Endothelial cell of umbilical vein (primary cell): Measurements from ENCODE around the gene PSMB7. TPM values are rescaled to one million over a fixed set of nuclear protein-coding genes. Genes with fewer than 3 reads are reported as not detected.
A peak's percentile ranks its signal among the peaks of the same experiment; 100 is the strongest.

ENCODE experiments used
- BruUV-seq: library from RNA; stranded (reverse); fragments of 400-500 nt; replicated peaks from 2 replicates; lab custom pipeline; 2021; lab: Mats Ljungman, UMichigan
- CTCF ChIA-PET: fragments of 300-600, 350-600 bp; sonication (Branson Sonifier 250); formaldehyde crosslinking; loops from one replicate; lab custom pipeline; 2021; ENCODE audit warnings: antibody characterized with exemption, inconsistent platforms; lab: Charles Lee
- POLR2A ChIA-PET: fragments of 300-600, 350-600 bp; sonication (Branson Sonifier 250); formaldehyde crosslinking; loops from one replicate; lab custom pipeline; 2021; ENCODE audit warnings: antibody characterized with exemption, inconsistent platforms; lab: Charles Lee
- DNase-seq: peaks from one replicate; pipeline ENCODE4 v3.0.0-alpha.2; 2011; ENCODE audit warnings: low read depth, low spot score
- FAIRE-seq: peaks from 2 replicates; lab custom pipeline; 2011; peaks lifted over from hg19 to GRCh38; lab: Jason Lieb, UNC
- H2AFZ ChIP-seq: 2 replicates; pipeline ENCODE4 v1.6.0; 2012; ENCODE audit warnings: low read depth, low read length, control low read depth, inconsistent platforms
- H3K27ac ChIP-seq: 2 replicates; pipeline ENCODE4 v1.5.1; 2011; ENCODE audit warnings: low read depth, mild to moderate bottlenecking, control low read depth, low read length, moderate library complexity; ENCODE audit not compliant: insufficient read depth
- H3K27me3 ChIP-seq, 2 experiments: 2 replicates each; pipeline versions ENCODE4 v1.6.0 to v1.6.1; 2011; ENCODE audit warnings: low read length in 2 of 2, mixed read lengths in 1 of 2; ENCODE audit not compliant: control insufficient read depth in 2 of 2, insufficient read depth in 2 of 2
- H3K36me3 ChIP-seq, 2 experiments: 2 replicates in 1 of 2; 3 replicates in 1 of 2; pipeline ENCODE4 v1.5.1; 2011; ENCODE audit warnings: low read length in 2 of 2, mild to moderate bottlenecking in 1 of 2, moderate library complexity in 1 of 2; ENCODE audit not compliant: control insufficient read depth in 2 of 2, insufficient read depth in 2 of 2; ENCODE audit errors: extremely low read depth in 1 of 2
- H3K4me1 ChIP-seq: 3 replicates; pipeline ENCODE4 v1.5.1; 2011; ENCODE audit warnings: mild to moderate bottlenecking, low read length; ENCODE audit not compliant: control insufficient read depth, insufficient read depth; ENCODE audit errors: extremely low read depth
- H3K4me2 ChIP-seq: 2 replicates; pipeline ENCODE4 v1.6.1; 2011; ENCODE audit warnings: low read length, control low read depth, mixed read lengths; ENCODE audit not compliant: insufficient read depth
- H3K4me3 ChIP-seq, 3 experiments: fragments of 200-600 bp in 1 of 3; sonication (generic), shearing (Covaris generic) in 1 of 3; replicated peaks in 1 of 3; 2 replicates each; pipeline ENCODE4 v1.5.1; 2011 to 2016; ENCODE audit warnings: control low read depth in 3 of 3, low read length in 3 of 3, mild to moderate bottlenecking in 2 of 3, inconsistent platforms in 1 of 3, low read depth in 1 of 3, moderate library complexity in 1 of 3; ENCODE audit not compliant: insufficient read depth in 1 of 3
- H3K79me2 ChIP-seq: 2 replicates; pipeline ENCODE4 v1.6.0; 2012; ENCODE audit warnings: low read length, inconsistent platforms; ENCODE audit not compliant: control insufficient read depth, insufficient read depth
- H3K9ac ChIP-seq: replicated peaks from 2 replicates; pipeline ENCODE3; 2011; ENCODE audit warnings: low read length, control low read depth; ENCODE audit not compliant: insufficient read depth; ENCODE audit errors: extremely low read depth
- H3K9me1 ChIP-seq: replicated peaks from 3 replicates; pipeline ENCODE4 v1.6.0; 2011; ENCODE audit warnings: mild to moderate bottlenecking, low read length; ENCODE audit not compliant: control insufficient read depth, insufficient read depth; ENCODE audit errors: extremely low read depth
- H3K9me3 ChIP-seq: replicated peaks from 2 replicates; pipeline ENCODE4 v1.5.1; 2012; ENCODE audit warnings: low read length, inconsistent platforms; ENCODE audit not compliant: control insufficient read depth, insufficient read depth
- H4K20me1 ChIP-seq: replicated peaks from 2 replicates; pipeline ENCODE3; 2011; ENCODE audit warnings: mild to moderate bottlenecking, low read length; ENCODE audit not compliant: control insufficient read depth, insufficient read depth; ENCODE audit errors: extremely low read depth
- CTCF ChIP-seq, 2 donors: IDR thresholded peaks; 1 replicate in 1 of 2; 2 replicates in 1 of 2; pipeline ENCODE4 v1.5.1; 2011; ENCODE audit warnings: low read length in 2 of 2, mild to moderate bottlenecking in 2 of 2, moderate library complexity in 2 of 2, control low read depth in 1 of 2, inconsistent platforms in 1 of 2, low read depth in 1 of 2; ENCODE audit not compliant: insufficient read depth in 1 of 2; ENCODE audit errors: extremely low read depth in 1 of 2
- EZH2 ChIP-seq: IDR thresholded peaks from 2 replicates; pipeline ENCODE4 v1.6.1; 2012; ENCODE audit warnings: borderline replicate concordance, low read depth, mild to moderate bottlenecking, moderate library complexity, low read length, inconsistent platforms; ENCODE audit not compliant: severe bottlenecking
- FOS ChIP-seq: IDR thresholded peaks from 2 replicates; pipeline ENCODE4 v1.6.1; 2011; ENCODE audit warnings: mild to moderate bottlenecking, low read length, moderate library complexity, borderline replicate concordance; ENCODE audit not compliant: insufficient read depth
- GATA2 ChIP-seq: IDR thresholded peaks from 2 replicates; pipeline ENCODE4 v1.7.0; 2011; ENCODE audit warnings: low read depth, mild to moderate bottlenecking, moderate library complexity, mixed read lengths, low read length; ENCODE audit not compliant: insufficient read length, insufficient read depth
- JUN ChIP-seq: IDR thresholded peaks from 2 replicates; pipeline ENCODE4 v1.6.1; 2011; ENCODE audit warnings: borderline replicate concordance, low read depth; ENCODE audit not compliant: insufficient read length, insufficient read depth
- MYC ChIP-seq: IDR thresholded peaks from one replicate; pipeline ENCODE4 v1.6.1; 2011; ENCODE audit warnings: mild to moderate bottlenecking, low read depth, low read length
- POLR2A ChIP-seq: IDR thresholded peaks from 2 replicates; pipeline ENCODE4 v1.6.1; 2012; ENCODE audit warnings: low read depth, mild to moderate bottlenecking, control low read depth, low read length
- POLR2AphosphoS5 ChIP-seq: IDR thresholded peaks from 2 replicates; pipeline ENCODE4 v1.6.1; 2012; ENCODE audit warnings: low read depth, mild to moderate bottlenecking, control low read depth, low read length, moderate library complexity; ENCODE audit not compliant: insufficient read depth
- dilution Hi-C: fragments of 300-500 bp; cut with MboI; formaldehyde crosslinking; loops from one replicate; pipeline ENCODE4 v1.15.0; 2019; ENCODE audit warnings: low sequenced_read_pairs; ENCODE audit not compliant: extremely low pct_ligation_motif_present
- intact Hi-C: fragments of 100-400 bp; cut with micrococcal nuclease; formaldehyde crosslinking; loops from one replicate; pipeline ENCODE4 v1.10.0; 2022
- polyA plus RNA-seq, 4 experiments: library from polyadenylated mRNA; depleted of rRNA in 3 of 4; stranded (reverse) in 3 of 4; unstranded in 1 of 4; fragments of >200 nt; gene quantifications; 2 replicates each; pipeline versions ENCODE4 v1.2.1 to v1.2.3, GENCODE V29; 2011 to 2012; ENCODE audit warnings: missing spikeins in 1 of 4
- total RNA-seq: library from RNA; stranded (reverse); gene quantifications from 2 replicates; pipeline ENCODE4 v1.2.3, GENCODE V29; 2021
- TF ChIP-seq, protein P1 (sequence below): IDR thresholded peaks from 2 replicates; pipeline ENCODE4 v1.6.1; 2011; ENCODE audit not compliant: insufficient read depth, insufficient read length

Gene PSMB7
- total and polyA plus RNA-seq, 2 donors (not counting 3 experiments of a cell fraction or from before 2014, with no cell fraction given) = 227 to 366 TPM

DNA sequence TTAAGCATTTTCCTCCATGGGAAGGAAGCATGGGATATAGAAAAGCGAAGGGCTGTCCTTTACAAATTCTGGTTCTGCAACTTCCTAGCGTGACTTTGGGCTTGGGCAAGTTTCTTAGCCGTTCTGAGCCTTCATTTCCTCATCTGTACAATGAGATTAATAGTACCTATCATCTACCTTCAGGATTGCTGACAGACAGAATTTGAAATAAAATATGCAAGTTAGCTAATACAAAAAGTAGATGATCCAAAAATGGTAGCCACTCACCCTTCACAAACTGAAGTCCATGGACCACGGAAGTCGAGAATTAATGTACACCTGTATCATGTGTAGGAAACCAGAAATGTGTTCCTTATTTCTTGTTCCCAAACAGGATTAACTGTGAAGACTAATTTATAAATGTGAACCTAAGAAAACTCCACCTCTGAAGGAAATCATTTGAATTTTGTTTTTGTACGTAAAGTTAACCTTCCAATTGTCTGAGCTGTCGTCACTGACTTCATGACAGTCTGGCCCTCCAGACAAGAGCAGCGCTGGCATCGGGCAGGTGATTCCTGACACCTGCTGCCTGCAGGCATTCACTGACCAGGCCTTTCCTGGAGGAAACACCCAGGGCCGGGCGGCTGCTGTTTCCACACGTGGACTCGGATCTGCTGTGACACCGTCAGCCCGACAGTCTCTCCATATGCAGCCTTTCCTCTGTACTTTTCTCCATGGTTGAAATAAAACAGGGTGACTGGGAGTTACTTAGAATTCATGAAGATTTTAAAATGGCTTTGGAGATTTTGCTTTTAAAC lies 63.4 kb downstream of the PSMB7 start:
- no peaks in the 10 kb centered on the region for H3K9me3 ChIP-seq
- H3K4me1 ChIP-seq = no peaks in the 10 kb centered on the region
- no peak overlapping the region for H3K4me2 ChIP-seq
- H3K27me3 ChIP-seq = no peaks in the 10 kb centered on the region
- H3K4me3 ChIP-seq = no peak overlapping the region
- FAIRE-seq = no peak
- H3K79me2 ChIP-seq = peaks cover 23% of the 10 kb centered on the region
- TF ChIP-seq FOS = no peak
- dilution Hi-C loops = no loop called here
- no peaks in the 10 kb centered on the region for H3K9me1 ChIP-seq
- no peak overlapping the region for H2AFZ ChIP-seq
- DNase-seq = no peak
- POLR2A ChIA-PET = no interaction called here
- no peak overlapping the region for H3K9ac ChIP-seq
- CTCF ChIA-PET = interaction anchor here (1.6 kb wide), 1 partner anchor 225 kb away, joined by 5 read pairs; no protein-coding TSS in a partner anchor
- H4K20me1 ChIP-seq = no peaks in the 10 kb centered on the region
- intact Hi-C loops = no loop called here
- H3K27ac ChIP-seq = no peak overlapping the region
- H3K36me3 ChIP-seq = peaks cover 7 to 53% of the 10 kb centered on the region in 2 experiments
- TSS peak; percentile 10 for BruUV-seq

- POLR2A ChIA-PET = no interaction called here
- no peak overlapping the region for H2AFZ ChIP-seq
- BruUV-seq = no TSS peak
- no peak for TF ChIP-seq EZH2
- TF ChIP-seq FOS = no peak
- TF ChIP-seq GATA2 = no peak
- no peak for TF ChIP-seq POLR2A
- TF ChIP-seq JUN = no peak
- no peak for TF ChIP-seq MYC
- TF ChIP-seq, protein P1, sequence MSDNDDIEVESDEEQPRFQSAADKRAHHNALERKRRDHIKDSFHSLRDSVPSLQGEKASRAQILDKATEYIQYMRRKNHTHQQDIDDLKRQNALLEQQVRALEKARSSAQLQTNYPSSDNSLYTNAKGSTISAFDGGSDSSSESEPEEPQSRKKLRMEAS = no peak
- TF ChIP-seq CTCF (IDR thresholded peaks at IDR 0.05; ENCODE audit: extremely low read depth in 1 of 2, insufficient read depth in 1 of 2, low read depth in 1 of 2, low read length in 2 of 2) = no peak
- no peak for TF ChIP-seq POLR2AphosphoS5
- H3K4me2 ChIP-seq = no peak overlapping the region
- DNase-seq (no peak), FAIRE-seq (no peak)
- no peaks in the 10 kb centered on the region for H3K9me1 ChIP-seq
- H3K4me3 ChIP-seq = no peak overlapping the region
- no peak overlapping the region for H3K27ac ChIP-seq
- peaks cover 11% of the 10 kb centered on the region for H3K79me2 ChIP-seq
- CTCF ChIA-PET = interaction anchor here (0.7 to 1.6 kb wide), 2 partner anchors 224 kb away, joined by 3 to 5 read pairs; no protein-coding TSS in a partner anchor
- H3K36me3 ChIP-seq = peaks cover 9 to 53% of the 10 kb centered on the region in 2 experiments
- no peaks in the 10 kb centered on the region for H3K9me3 ChIP-seq
- dilution Hi-C loops (no loop called here), intact Hi-C loops (no loop called here)
- no peaks in the 10 kb centered on the region for H3K4me1 ChIP-seq
- H4K20me1 ChIP-seq = no peaks in the 10 kb centered on the region
- H3K9ac ChIP-seq = no peak overlapping the region
- no peaks in the 10 kb centered on the region for H3K27me3 ChIP-seq
These were observed 64.6 kb downstream of the PSMB7 start for GRCh38 chr9:124350494-124351263.
